Lung microvascular endothelial cell (primary cell): ENCODE data around the gene TAS2R30. TPM values are rescaled to one million over a fixed set of nuclear protein-coding genes. Genes with fewer than 3 reads are reported as not detected.
"Not testable (repeated sequence)": the region's sequence is repeated elsewhere in the genome, so short reads cannot be mapped to it uniquely, and the experiment has no call there.

Source experiments
- DNase-seq, 2 donors: peaks; one replicate each; pipeline versions ENCODE4 v3.0.0 to v3.0.0-alpha.2; 2010; ENCODE audit warnings: low read depth in 2 of 2
- total RNA-seq: library from RNA; depleted of rRNA; stranded (reverse); fragments of >200 nt; gene quantifications from 2 replicates; pipeline ENCODE4 v1.2.1, GENCODE V29; 2014

Gene TAS2R30
- total RNA-seq, 1 donor from 2014 or later, result 2.2 TPM

- no peak for DNase-seq
Observed at GRCh38 chr12:11130382-11130781, 4.1 kb downstream of the TAS2R30 start.

DNA sequence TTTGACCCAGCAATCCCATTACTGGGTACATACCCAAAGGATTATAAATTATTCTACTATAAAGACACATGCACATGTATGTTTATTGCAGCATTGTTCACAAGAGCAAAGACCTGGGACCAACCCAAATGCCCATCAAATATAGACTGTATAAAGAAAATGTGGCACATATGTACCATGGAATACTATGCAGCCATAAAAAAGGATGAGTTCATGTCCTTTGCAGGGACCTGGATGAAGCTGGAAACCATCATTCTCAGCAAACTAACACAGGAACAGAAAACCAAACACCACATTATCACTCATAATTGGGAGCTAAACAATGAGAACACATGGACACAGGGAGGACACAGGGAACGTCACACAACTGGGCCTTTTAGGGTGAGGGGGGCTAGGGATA lies 20.3 kb downstream of the TAS2R30 start:
- DNase-seq, result not testable (repeated sequence)

DNA sequence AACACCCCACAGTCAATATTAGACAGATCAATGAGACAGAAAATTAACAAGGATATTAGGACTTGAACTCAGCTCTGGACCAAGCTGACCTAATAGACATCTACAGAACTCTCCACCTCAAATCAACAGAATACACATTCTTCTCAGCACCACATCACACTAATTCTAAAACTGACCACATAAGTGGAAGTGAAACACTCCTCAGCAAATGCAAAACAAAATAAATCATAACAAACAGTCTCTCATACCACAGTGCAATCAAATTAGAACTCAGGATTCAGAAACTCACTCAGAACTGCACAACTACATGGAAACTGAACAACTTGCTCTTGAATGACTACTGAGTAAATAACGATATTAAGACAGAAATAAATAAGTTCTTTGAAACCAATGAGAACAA lies 23.2 kb downstream of the TAS2R30 start:
- not testable (repeated sequence) for DNase-seq

DNA sequence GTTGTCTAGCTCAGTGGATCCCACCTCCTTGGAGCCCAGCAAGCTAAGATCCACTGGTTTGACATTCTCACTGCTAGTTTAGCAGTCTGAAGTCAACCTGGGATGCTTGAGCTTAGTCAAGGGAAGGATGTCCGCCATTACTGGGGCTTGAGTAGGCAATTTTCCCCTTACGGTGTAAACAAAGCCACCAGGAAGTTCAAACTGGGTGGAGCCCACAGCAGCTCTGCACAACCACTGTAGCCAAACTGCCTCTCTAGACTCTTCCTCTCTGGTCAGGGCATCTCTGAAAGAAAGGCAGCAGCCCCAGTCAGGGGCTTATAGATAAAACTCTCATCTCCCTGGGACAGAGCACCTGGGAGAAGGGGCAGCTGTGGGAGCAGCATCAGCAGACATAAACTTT lies 25.6 kb downstream of the TAS2R30 start:
- no peak for DNase-seq

DNA sequence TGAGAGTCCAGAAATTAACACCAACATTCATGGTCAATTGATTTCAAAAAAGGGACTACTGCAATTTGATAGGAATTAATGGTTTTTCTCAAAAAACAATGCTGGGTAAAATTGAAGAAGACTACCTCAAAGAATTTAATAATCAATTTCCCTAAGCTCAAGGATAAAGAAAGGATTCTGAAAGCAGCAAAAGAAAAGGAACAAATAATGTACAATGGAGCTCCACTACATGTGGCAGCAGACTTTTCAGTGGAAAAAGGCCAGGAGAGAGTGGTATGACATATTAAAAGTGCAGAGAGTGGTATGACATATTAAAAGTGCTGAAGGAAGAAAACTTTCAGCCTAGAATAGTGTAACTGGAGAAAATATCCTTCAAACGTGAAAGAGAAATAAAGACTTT lies 26.7 kb downstream of the TAS2R30 start:
- DNase-seq, result no peak

GRCh38 chr12:11106288-11106687 lies 28.2 kb downstream of the TAS2R30 start:
- DNase-seq, result no peak

- no peak for DNase-seq
Observed at GRCh38 chr12:11105546-11105945, 28.9 kb downstream of the TAS2R30 start.

DNA sequence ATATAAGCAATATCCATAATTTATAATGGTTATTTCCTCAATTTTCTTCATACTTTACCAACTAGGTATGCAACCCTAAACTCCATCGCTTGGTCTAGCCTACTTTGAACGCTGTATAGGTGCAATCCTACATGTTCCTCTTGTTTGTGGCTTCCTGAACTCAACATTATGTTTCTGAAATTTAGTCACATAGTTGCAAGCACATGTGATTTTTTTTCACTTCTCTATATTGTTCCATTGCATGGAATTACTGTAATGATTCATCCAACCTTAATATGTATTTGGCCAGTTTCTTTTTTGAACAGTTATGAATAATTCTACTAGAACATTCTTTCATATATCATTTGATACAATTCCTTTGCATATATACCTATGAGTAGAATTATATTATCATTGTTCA lies 39.5 kb downstream of the TAS2R30 start:
- DNase-seq, result not testable (repeated sequence)

DNA sequence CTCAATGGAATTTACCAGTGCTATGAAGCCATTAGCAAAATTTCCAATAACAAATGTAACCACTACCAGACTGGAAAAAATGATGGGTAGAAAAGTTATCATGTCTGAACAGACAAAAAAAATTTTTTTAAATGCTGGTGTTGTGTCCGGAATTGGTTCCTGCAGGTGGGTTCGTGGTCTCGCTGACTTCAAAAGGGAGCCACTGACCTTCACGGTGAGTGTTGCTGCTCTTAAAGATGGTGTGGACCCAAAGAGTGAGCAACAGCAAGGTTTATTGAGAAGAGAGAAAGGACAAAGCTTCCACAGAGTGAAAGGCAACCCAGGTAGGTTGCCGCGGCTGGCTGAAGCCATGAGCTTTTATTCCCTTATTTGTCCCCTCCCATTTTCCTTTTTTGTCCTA lies 42.3 kb downstream of the TAS2R30 start, which contains the start of gene TAS2R43:
TAS2R43 (minus strand) TSS at position 186 of the 400 bp plus-strand sequence; CDS start at position 102, 84 bp downstream.
- DNase-seq, result no peak

DNA sequence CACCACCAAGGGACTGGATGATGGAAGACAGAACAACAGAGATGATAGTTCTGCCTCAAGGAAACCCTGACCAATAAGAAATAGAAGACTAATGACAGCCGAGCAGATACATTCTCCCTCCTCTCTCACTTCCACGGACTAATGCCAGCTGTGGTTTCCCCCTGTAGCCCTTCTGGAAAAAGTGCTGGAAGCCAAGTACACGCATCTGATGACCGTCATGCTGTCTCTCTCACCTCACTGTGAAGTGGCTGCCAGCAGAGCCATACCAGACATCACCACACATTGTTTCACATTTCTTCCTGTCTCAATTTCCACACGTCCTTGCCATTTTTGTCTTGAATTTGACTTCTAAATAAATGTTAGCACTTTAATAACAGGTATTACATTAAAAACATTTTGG lies 45.2 kb downstream of the TAS2R30 start:
- peak in 1 of 2 donors; percentile 74 for DNase-seq

DNA sequence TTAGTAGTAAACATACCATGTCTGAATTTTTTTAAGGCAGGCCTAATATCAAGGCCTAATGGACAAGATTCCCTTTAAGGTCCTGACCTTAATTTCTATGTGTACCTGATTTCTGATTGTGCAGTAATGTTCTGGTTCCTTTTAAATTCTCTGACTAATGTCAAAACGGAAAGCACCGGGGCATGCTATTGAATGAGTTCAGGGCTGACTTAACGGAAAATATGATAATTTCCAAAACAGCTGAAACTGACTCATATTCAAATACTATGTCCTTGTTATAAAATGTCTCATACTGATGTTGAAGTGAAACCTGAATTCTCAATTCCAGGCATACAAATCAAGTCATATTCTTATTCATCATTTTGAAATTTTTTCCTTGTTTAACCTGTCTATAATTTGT lies 49.0 kb downstream of the TAS2R30 start:
- peak; percentile 31 to 93 for DNase-seq

Other genes with a start within 250 kb of the TAS2R30 start
- gene TAS2R13, start 225.1 kb downstream of the TAS2R30 start, total RNA-seq, result 0.20 and 0.44 TPM in 2 replicates
- gene PRH2, start 205.4 kb downstream of the TAS2R30 start, total RNA-seq, result not detected in 2 replicates
- 0.87 and 1.4 TPM in 2 replicates for gene TAS2R14, start 195.4 kb downstream of the TAS2R30 start, total RNA-seq
- 1.1 and 1.2 TPM in 2 replicates for gene TAS2R50, start 147.7 kb downstream of the TAS2R30 start, total RNA-seq
- gene TAS2R20, start 136.3 kb downstream of the TAS2R30 start, total RNA-seq, result 1.1 and 1.8 TPM in 2 replicates
- gene TAS2R19, start 112.0 kb downstream of the TAS2R30 start, total RNA-seq, result 1.3 and 2.6 TPM in 2 replicates
- gene TAS2R31, start 103.2 kb downstream of the TAS2R30 start, total RNA-seq, result 1.1 and 1.8 TPM in 2 replicates
- gene TAS2R46, start 72.3 kb downstream of the TAS2R30 start, total RNA-seq, result 0.65 and 0.79 TPM in 2 replicates
- gene TAS2R43, start 42.3 kb downstream of the TAS2R30 start, total RNA-seq, result 0.65 and 0.99 TPM in 2 replicates
- 4.6 and 6.7 TPM in 2 replicates for gene SMIM10L1, start 36.5 kb upstream of the TAS2R30 start, total RNA-seq
- not detected in 2 replicates for gene TAS2R42, start 52.3 kb upstream of the TAS2R30 start, total RNA-seq
- not detected in 2 replicates for gene PRB3, start 135.1 kb upstream of the TAS2R30 start, total RNA-seq
- gene PRB4, start 175.8 kb upstream of the TAS2R30 start, total RNA-seq, result not detected in 2 replicates